HG02610 (cell line): ENCODE results near the gene M1AP.

Source experiments
- ATAC-seq: cut with Tn5 transposase; IDR thresholded peaks from one replicate; pipeline ENCODE4 v1.9.1; 2021; ENCODE audit warnings: mild to moderate bottlenecking, moderate library complexity; ENCODE audit not compliant: unreplicated experiment

The M1AP gene

GRCh38 chr2:74528600-74529356 is 119.4 kb downstream of the M1AP start:
- peak; percentile 1 for ATAC-seq

GRCh38 chr2:74527741-74528140 is 120.4 kb downstream of the M1AP start:
- ATAC-seq: no peak

- no peak for ATAC-seq
These were observed 121.4 kb downstream of the M1AP start for GRCh38 chr2:74526649-74527230.

GRCh38 chr2:74525717-74526648 is 122.1 kb downstream of the M1AP start, which contains the start of gene DQX1:
Gene DQX1 (minus strand): TSS chr2:74526231. CDS start chr2:74525729, 502 bp downstream.
- peak; percentile 24 for ATAC-seq

- ATAC-seq: no peak
These were observed 123.0 kb downstream of the M1AP start for GRCh38 chr2:74524955-74525716.

- ATAC-seq: no peak
These were observed 124.1 kb downstream of the M1AP start for GRCh38 chr2:74524005-74524404.

GRCh38 chr2:74522516-74522915 is 125.6 kb downstream of the M1AP start:
- ATAC-seq: no peak

- ATAC-seq: no peak
These were observed 131.5 kb downstream of the M1AP start for GRCh38 chr2:74516650-74517049.

GRCh38 chr2:74515981-74516633 is 132.0 kb downstream of the M1AP start:
- ATAC-seq: peak; percentile 61

- ATAC-seq: no peak
These were observed 132.7 kb downstream of the M1AP start for GRCh38 chr2:74515271-74515980.

- ATAC-seq: no peak
These were observed 133.5 kb downstream of the M1AP start, which contains the start of gene TLX2 for GRCh38 chr2:74514368-74515270. Gene TLX2 (plus strand): TSS chr2:74514450. CDS start chr2:74514807, 357 bp downstream.

GRCh38 chr2:74513605-74514367 is 134.3 kb downstream of the M1AP start:
- ATAC-seq: no peak

- ATAC-seq: no peak
These were observed 135.2 kb downstream of the M1AP start for GRCh38 chr2:74512744-74513604.

- ATAC-seq: no peak
These were observed 136.8 kb downstream of the M1AP start for GRCh38 chr2:74511104-74511989.

- no peak for ATAC-seq
These were observed 137.9 kb downstream of the M1AP start for GRCh38 chr2:74510272-74510671.
